ENCODE data around the gene KLK8.

Gene KLK8

DNA sequence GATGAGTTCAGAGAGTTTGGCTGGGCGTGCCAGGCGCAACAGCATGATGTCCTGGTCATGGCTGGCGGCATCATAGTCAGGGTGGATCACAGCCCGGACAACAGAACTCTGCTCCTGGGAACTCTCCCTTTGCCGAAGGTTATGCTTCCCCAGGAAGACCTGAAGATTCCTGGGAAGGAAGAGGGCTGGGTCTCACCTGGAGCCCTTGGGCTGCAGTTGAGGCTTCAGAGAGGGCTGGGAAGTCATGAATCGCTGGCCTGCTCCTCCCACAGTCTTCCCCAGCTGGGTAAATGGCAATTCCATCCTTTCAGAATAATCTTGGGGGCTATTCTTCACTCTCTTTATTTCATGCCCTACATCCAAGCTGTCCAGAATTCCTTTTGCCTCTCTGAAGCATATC, 38.0 kb downstream of the KLK8 start:
- TF ChIP-seq GATA3 (IDR thresholded peaks at IDR 0.05; ENCODE audit: low read depth, low read length) (no peak), GATA2 (IDR thresholded peaks at IDR 0.05; ENCODE audit: low read depth, low read length) (no peak)

DNA sequence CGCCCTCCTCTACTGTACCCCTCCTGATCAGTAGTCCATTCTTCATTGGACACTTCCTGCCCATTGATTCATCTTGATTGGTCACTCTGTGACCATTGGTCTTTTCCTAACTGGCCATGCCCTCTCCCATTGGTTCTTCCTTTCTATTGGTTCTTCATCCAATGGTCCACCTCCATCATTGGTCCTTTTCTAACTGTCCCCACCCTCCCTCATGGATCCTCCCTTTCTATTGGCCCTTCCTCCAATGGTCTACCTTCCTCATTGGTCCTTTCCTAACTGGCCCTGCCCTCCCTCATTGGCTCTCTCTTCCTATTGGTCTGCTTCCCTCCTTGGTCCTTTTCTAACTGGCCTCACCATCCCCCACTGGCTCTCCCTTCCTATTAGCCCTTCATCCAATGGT, 39.2 kb downstream of the KLK8 start:
- TF ChIP-seq GATA2 (IDR thresholded peaks at IDR 0.05; ENCODE audit: low read depth, low read length) (no peak), GATA3 (IDR thresholded peaks at IDR 0.05; ENCODE audit: low read depth, low read length) (no peak)

DNA sequence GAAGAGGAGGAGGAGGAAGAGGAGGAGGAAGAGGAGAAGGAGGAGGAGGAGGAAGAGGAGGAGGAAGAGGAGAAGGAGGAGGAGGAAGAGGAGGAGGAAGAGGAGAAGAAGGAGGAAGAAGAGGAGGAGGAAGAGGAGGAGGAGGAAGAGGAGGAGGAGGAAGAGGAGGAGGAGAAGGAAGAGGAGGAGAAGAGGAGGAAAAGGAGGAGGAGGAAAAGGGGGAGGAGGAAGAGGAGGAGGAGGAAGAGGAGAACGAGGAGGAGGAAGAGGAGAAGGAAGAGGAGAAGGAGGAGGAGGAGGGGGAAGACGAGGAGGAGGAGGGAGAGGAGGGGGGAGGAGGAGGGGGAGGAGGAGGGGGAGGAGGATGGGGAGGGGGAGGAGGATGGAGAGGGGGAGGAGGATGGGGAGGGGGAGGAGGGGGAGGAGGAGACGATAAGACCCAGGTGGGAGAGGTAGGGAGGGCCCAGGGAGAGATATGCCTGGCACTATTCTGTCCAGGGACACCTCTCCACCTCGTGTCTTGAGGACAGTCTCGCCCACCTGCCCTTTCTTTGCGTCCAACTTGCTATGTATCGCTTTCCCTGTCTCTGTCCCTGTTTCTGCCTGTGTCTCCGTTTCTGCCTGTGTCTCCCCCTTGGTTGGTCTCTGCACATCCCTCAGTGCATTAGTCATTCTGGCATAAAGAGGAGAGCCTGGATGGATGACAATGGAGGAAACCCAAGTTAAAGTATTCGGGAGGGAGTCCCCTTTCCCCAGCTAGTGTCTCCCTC, 41.5 kb downstream of the KLK8 start:
- TF ChIP-seq GATA2 (IDR thresholded peaks at IDR 0.05; ENCODE audit: low read depth, low read length) (no peak), GATA3 (IDR thresholded peaks at IDR 0.05; ENCODE audit: low read depth, low read length) (no peak)

DNA sequence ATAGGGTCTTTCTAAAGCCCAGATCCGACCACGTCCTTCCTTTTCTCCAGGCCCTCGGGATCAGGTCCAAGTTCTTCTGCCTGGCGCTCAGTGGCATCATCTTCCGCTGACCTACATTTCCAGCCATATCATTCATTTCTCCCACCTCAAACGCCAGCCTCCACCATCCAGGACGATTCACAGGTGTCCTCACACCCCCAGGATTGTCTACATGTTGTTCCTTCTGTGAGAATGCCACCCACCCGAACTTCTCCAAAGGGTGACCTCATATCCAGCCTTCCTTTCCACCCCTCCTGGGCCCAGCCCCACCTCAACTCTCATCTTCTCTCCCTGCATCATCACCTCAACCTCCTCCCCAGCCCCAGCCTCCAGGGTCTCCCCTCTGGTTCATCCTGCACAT, 43.8 kb downstream of the KLK8 start:
- TF ChIP-seq GATA3 (IDR thresholded peaks at IDR 0.05; ENCODE audit: low read depth, low read length) (no peak), GATA2 (IDR thresholded peaks at IDR 0.05; ENCODE audit: low read depth, low read length) (no peak)

DNA sequence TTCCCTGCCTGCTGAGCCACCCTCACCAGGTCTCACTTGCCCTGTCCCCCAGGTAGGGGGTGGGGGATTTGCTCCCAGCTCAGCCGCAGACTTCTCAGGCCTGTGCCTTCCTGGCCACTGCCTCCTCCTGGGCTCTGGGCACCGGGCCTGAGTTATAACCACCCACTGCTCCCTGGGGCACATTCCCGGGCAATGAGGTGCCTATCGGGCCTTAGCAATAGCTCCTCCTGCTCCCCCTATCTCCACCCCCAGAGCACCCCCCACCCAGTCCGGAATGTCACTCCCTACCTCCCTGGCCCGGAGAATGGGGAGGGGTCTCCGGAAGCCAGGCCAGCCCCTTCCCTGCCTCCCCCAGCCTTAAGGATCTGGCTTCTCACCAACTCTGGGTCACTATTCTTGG, 48.5 kb downstream of the KLK8 start, which contains the start of gene KLK5:
KLK5 (minus strand) TSS at position 129 of the 400 bp plus-strand sequence. CDS start 381 bp downstream, outside the sequence.
- TF ChIP-seq GATA3 (IDR thresholded peaks at IDR 0.05; ENCODE audit: low read depth, low read length) = no peak
- no peak for TF ChIP-seq GATA2 (IDR thresholded peaks at IDR 0.05; ENCODE audit: low read depth, low read length)

DNA sequence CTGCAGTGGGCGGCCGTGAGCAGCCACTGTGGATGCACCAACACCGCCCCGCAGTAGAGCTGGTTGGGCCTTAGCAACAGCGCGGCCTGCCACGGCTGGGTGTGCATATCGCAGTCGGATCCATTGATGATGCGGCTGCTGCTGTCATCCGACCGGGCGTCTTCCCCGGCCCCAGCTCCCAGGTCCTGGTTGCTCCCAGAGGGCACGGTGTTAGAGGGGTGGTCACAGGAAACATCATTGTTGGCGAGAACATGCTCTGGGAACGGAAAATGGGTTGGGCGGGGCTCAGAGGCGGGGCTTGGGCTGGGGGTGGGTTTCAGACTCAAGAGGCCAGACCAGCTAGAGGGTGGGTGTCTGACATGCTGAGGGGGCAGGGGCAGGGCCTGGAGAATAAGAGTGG, 51.5 kb downstream of the KLK8 start:
- TF ChIP-seq GATA2 (IDR thresholded peaks at IDR 0.05; ENCODE audit: low read depth, low read length) = no peak
- no peak for TF ChIP-seq GATA3 (IDR thresholded peaks at IDR 0.05; ENCODE audit: low read depth, low read length)

DNA sequence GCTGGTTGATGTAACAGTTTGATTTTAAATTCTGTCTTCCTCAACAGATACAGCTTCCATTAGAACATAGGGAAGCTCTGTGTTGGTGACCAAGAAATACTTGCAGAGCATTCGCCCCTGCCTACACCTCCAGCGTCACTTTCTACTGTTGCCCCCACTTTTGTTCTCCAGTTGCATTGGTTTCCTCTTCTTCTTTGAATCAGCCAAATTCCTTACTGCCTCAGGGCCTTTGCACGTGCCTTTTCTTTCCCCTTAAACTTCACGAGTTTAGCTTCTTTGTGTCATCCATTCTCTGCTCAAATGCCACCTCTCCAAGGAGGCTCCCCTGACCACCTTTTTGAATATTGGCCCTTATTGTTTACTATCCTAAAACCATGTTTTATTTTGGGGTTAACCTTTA, 54.3 kb downstream of the KLK8 start:
- TF ChIP-seq GATA2 (IDR thresholded peaks at IDR 0.05; ENCODE audit: low read depth, low read length) (no peak), GATA3 (IDR thresholded peaks at IDR 0.05; ENCODE audit: low read depth, low read length) (no peak)

Data from SH-SY5Y (cell line).